HL-60 (cell line): Measurements from ENCODE around the gene MRGPRF.

Experiments used
- CTCF ChIP-seq: IDR thresholded peaks from one replicate; pipeline ENCODE4 v1.5.1; 2011; ENCODE audit warnings: low read length, control low read depth, inconsistent platforms; ENCODE audit not compliant: insufficient read depth
- GABPA ChIP-seq: IDR thresholded peaks from 2 replicates; pipeline ENCODE4 v1.6.1; 2012; ENCODE audit warnings: low read depth
- POLR2AphosphoS5 ChIP-seq: IDR thresholded peaks from 2 replicates; pipeline ENCODE4 v1.6.1; 2012; ENCODE audit warnings: low read depth
- SPI1 ChIP-seq: IDR thresholded peaks from 2 replicates; pipeline ENCODE4 v1.6.1; 2012; ENCODE audit warnings: low read depth, mild to moderate bottlenecking, borderline replicate concordance
- TF ChIP-seq, protein P1 (sequence below): IDR thresholded peaks from 2 replicates; pipeline ENCODE4 v1.6.1; 2012; ENCODE audit warnings: low read depth; ENCODE audit not compliant: insufficient replicate concordance

DNA sequence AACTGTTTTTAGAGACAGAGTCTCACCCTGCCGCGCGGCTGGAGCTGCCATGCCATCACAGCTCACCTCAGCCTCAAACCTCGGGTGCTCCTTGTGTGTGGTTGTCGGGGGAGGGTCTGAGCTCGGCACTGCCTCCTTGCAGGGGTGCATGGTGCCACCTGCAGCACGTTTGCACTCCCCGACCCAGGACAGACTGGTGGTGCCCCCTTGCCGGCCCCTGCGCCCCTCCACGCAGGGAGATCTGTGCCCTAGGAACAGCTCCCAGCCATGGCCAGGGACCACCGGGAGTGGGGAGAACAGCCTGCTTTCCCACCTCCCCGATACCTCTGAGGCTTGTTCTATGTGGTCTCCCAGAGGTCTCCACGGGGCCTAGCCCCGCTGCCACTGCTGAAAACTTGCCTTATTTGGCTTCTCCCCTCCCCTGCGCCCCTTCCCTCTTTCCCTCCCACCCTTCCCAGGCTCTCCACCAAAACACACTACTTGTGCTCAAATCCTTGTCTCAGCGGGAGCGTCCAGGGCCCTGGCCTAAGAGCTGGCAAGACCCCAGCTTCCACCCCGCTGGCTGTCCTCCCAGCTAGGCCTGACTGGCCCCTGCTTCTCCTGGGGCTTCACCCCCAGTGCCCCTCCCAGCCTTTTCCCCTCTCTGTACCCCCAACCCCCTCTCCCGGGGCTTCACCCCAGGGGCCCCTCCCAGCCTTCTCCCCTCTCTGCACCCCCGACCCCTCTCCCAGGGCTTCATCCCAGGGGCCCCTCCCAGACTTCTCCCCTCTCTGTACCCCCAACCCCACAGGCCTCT is 22.3 kb upstream of the MRGPRF start:
- TF ChIP-seq CTCF, result no peak
- no peak for TF ChIP-seq POLR2AphosphoS5
- TF ChIP-seq, protein P1, sequence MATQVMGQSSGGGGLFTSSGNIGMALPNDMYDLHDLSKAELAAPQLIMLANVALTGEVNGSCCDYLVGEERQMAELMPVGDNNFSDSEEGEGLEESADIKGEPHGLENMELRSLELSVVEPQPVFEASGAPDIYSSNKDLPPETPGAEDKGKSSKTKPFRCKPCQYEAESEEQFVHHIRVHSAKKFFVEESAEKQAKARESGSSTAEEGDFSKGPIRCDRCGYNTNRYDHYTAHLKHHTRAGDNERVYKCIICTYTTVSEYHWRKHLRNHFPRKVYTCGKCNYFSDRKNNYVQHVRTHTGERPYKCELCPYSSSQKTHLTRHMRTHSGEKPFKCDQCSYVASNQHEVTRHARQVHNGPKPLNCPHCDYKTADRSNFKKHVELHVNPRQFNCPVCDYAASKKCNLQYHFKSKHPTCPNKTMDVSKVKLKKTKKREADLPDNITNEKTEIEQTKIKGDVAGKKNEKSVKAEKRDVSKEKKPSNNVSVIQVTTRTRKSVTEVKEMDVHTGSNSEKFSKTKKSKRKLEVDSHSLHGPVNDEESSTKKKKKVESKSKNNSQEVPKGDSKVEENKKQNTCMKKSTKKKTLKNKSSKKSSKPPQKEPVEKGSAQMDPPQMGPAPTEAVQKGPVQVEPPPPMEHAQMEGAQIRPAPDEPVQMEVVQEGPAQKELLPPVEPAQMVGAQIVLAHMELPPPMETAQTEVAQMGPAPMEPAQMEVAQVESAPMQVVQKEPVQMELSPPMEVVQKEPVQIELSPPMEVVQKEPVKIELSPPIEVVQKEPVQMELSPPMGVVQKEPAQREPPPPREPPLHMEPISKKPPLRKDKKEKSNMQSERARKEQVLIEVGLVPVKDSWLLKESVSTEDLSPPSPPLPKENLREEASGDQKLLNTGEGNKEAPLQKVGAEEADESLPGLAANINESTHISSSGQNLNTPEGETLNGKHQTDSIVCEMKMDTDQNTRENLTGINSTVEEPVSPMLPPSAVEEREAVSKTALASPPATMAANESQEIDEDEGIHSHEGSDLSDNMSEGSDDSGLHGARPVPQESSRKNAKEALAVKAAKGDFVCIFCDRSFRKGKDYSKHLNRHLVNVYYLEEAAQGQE, result no peak
- TF ChIP-seq GABPA, result no peak
- no peak for TF ChIP-seq SPI1
